ENCODE data around the gene RAD9B. TPM values are rescaled to one million over a fixed set of nuclear protein-coding genes. Genes with fewer than 3 reads are reported as not detected.
"Not testable (repeated sequence)": the region's sequence is repeated elsewhere in the genome, so short reads cannot be mapped to it uniquely, and the experiment has no call there.

RAD9B gene

GRCh38 chr12:110543965-110544364 is 41.8 kb downstream of the RAD9B start:
- H3K4me2 ChIP-seq (ENCODE audit: low read length) = peak overlapping the region; percentile 58
- no peaks in the 10 kb centered on the region for H3K9me3 ChIP-seq (replicated peaks; ENCODE audit: low read length)
- H3K36me3 ChIP-seq (ENCODE audit: insufficient read depth, low read length) = peaks cover 8% of the 10 kb centered on the region
- no peaks in the 10 kb centered on the region for H3K27me3 ChIP-seq (ENCODE audit: control insufficient read depth, insufficient read depth, low read length)
- H3K4me1 ChIP-seq (ENCODE audit: control insufficient read depth, insufficient read depth, low read length) = peaks cover 57% of the 10 kb centered on the region
- no peak overlapping the region for H3K4me3 ChIP-seq (ENCODE audit: low read length)
- no peak overlapping the region for H3K9ac ChIP-seq (ENCODE audit: low read depth, low read length)

- H3K9ac ChIP-seq (ENCODE audit: low read depth, low read length); H3K27me3 ChIP-seq (ENCODE audit: control insufficient read depth, insufficient read depth, low read length); H3K9me3 ChIP-seq (replicated peaks; ENCODE audit: low read length); H3K36me3 ChIP-seq (ENCODE audit: insufficient read depth, low read length); H3K4me3 ChIP-seq (ENCODE audit: low read length): not testable (repeated sequence)
- Histone ChIP-seq H3K4me2 (ENCODE audit: low read length) (peak overlapping the region; percentile 30), H3K4me1 (ENCODE audit: control insufficient read depth, insufficient read depth, low read length) (peaks cover 50% of the 10 kb centered on the region)
These were observed 43.1 kb downstream of the RAD9B start for GRCh38 chr12:110545259-110545658.

- Histone ChIP-seq H3K9ac (ENCODE audit: low read depth, low read length) (peak overlapping the region; percentile 8), H3K9me3 (replicated peaks; ENCODE audit: low read length) (no peaks in the 10 kb centered on the region), H3K36me3 (ENCODE audit: insufficient read depth, low read length) (no peaks in the 10 kb centered on the region), H3K4me2 (ENCODE audit: low read length) (peak overlapping the region; percentile 30), H3K4me3 (ENCODE audit: low read length) (peak overlapping the region; percentile 12), H3K27me3 (ENCODE audit: control insufficient read depth, insufficient read depth, low read length) (no peaks in the 10 kb centered on the region), H3K4me1 (ENCODE audit: control insufficient read depth, insufficient read depth, low read length) (peaks cover 50% of the 10 kb centered on the region)
These were observed 43.7 kb downstream of the RAD9B start for GRCh38 chr12:110545812-110546211.

GRCh38 chr12:110546339-110546738 is 44.2 kb downstream of the RAD9B start:
- no peak overlapping the region for H3K9ac ChIP-seq (ENCODE audit: low read depth, low read length)
- no peak overlapping the region for H3K4me3 ChIP-seq (ENCODE audit: low read length)
- H3K4me1 ChIP-seq (ENCODE audit: control insufficient read depth, insufficient read depth, low read length) = peaks cover 50% of the 10 kb centered on the region
- H3K4me2 ChIP-seq (ENCODE audit: low read length) = peak overlapping the region; percentile 32
- H3K9me3 ChIP-seq (replicated peaks; ENCODE audit: low read length) = no peaks in the 10 kb centered on the region
- H3K36me3 ChIP-seq (ENCODE audit: insufficient read depth, low read length) = no peaks in the 10 kb centered on the region
- no peaks in the 10 kb centered on the region for H3K27me3 ChIP-seq (ENCODE audit: control insufficient read depth, insufficient read depth, low read length)

GRCh38 chr12:110547090-110547489 is 45.0 kb downstream of the RAD9B start:
- H3K9me3 ChIP-seq (replicated peaks; ENCODE audit: low read length) = no peaks in the 10 kb centered on the region
- H3K9ac ChIP-seq (ENCODE audit: low read depth, low read length) = no peak overlapping the region
- no peaks in the 10 kb centered on the region for H3K27me3 ChIP-seq (ENCODE audit: control insufficient read depth, insufficient read depth, low read length)
- peaks cover 50% of the 10 kb centered on the region for H3K4me1 ChIP-seq (ENCODE audit: control insufficient read depth, insufficient read depth, low read length)
- peak overlapping the region; percentile 32 for H3K4me2 ChIP-seq (ENCODE audit: low read length)
- no peak overlapping the region for H3K4me3 ChIP-seq (ENCODE audit: low read length)
- H3K36me3 ChIP-seq (ENCODE audit: insufficient read depth, low read length) = no peaks in the 10 kb centered on the region

GRCh38 chr12:110548678-110549077 is 46.5 kb downstream of the RAD9B start:
- no peaks in the 10 kb centered on the region for H3K9me3 ChIP-seq (replicated peaks; ENCODE audit: low read length)
- H3K27me3 ChIP-seq (ENCODE audit: control insufficient read depth, insufficient read depth, low read length) = no peaks in the 10 kb centered on the region
- H3K36me3 ChIP-seq (ENCODE audit: insufficient read depth, low read length) = no peaks in the 10 kb centered on the region
- no peak overlapping the region for H3K9ac ChIP-seq (ENCODE audit: low read depth, low read length)
- no peak overlapping the region for H3K4me2 ChIP-seq (ENCODE audit: low read length)
- H3K4me1 ChIP-seq (ENCODE audit: control insufficient read depth, insufficient read depth, low read length) = peaks cover 39% of the 10 kb centered on the region
- H3K4me3 ChIP-seq (ENCODE audit: low read length) = no peak overlapping the region

- H3K9me3 ChIP-seq (replicated peaks; ENCODE audit: low read length) = no peaks in the 10 kb centered on the region
- no peaks in the 10 kb centered on the region for H3K36me3 ChIP-seq (ENCODE audit: insufficient read depth, low read length)
- H3K27me3 ChIP-seq (ENCODE audit: control insufficient read depth, insufficient read depth, low read length) = no peaks in the 10 kb centered on the region
- peaks cover 31% of the 10 kb centered on the region for H3K4me1 ChIP-seq (ENCODE audit: control insufficient read depth, insufficient read depth, low read length)
- no peak overlapping the region for H3K9ac ChIP-seq (ENCODE audit: low read depth, low read length)
- H3K4me2 ChIP-seq (ENCODE audit: low read length) = no peak overlapping the region
- H3K4me3 ChIP-seq (ENCODE audit: low read length) = no peak overlapping the region
These were observed 47.6 kb downstream of the RAD9B start for GRCh38 chr12:110549716-110550115.

GRCh38 chr12:110550981-110551380 is 48.9 kb downstream of the RAD9B start:
- Histone ChIP-seq H3K9me3 (replicated peaks; ENCODE audit: low read length) (no peaks in the 10 kb centered on the region), H3K27me3 (ENCODE audit: control insufficient read depth, insufficient read depth, low read length) (no peaks in the 10 kb centered on the region), H3K4me3 (ENCODE audit: low read length) (no peak overlapping the region), H3K4me2 (ENCODE audit: low read length) (no peak overlapping the region), H3K9ac (ENCODE audit: low read depth, low read length) (no peak overlapping the region), H3K36me3 (ENCODE audit: insufficient read depth, low read length) (no peaks in the 10 kb centered on the region), H3K4me1 (ENCODE audit: control insufficient read depth, insufficient read depth, low read length) (peaks cover 30% of the 10 kb centered on the region)

Small RNA genes lying within 50 kb of the gene (small RNA-seq; reads per million reads assigned to genes)
- gene RF00278 = not detected

All from skeletal muscle satellite cell (primary cell).